ENCODE measurements around the gene TMEM120A. TPM values are rescaled to one million over a fixed set of nuclear protein-coding genes. Genes with fewer than 3 reads are reported as not detected.
A peak's percentile ranks its signal among the peaks of the same experiment; 100 is the strongest.

The TMEM120A gene
- total RNA-seq, 1 experiment from 2014 or later: 28.8 TPM

GRCh38 chr7:75967055-75967454 is 27.3 kb downstream of the TMEM120A start:
- in situ Hi-C loops (cut with HindIII; ENCODE audit: low pct_unique_long_range_greater_than_20kb, low sequenced_read_pairs): no loop called here
- DNase-seq (ENCODE audit: low read depth): no peak

GRCh38 chr7:75966190-75966961 is 28.0 kb downstream of the TMEM120A start:
- no peak for DNase-seq (ENCODE audit: low read depth)
- in situ Hi-C loops (cut with HindIII; ENCODE audit: low pct_unique_long_range_greater_than_20kb, low sequenced_read_pairs): no loop called here

- in situ Hi-C loops (cut with HindIII; ENCODE audit: low pct_unique_long_range_greater_than_20kb, low sequenced_read_pairs): no loop called here
- DNase-seq (ENCODE audit: low read depth): no peak
These were observed 28.8 kb downstream of the TMEM120A start for GRCh38 chr7:75965617-75966016.

DNA sequence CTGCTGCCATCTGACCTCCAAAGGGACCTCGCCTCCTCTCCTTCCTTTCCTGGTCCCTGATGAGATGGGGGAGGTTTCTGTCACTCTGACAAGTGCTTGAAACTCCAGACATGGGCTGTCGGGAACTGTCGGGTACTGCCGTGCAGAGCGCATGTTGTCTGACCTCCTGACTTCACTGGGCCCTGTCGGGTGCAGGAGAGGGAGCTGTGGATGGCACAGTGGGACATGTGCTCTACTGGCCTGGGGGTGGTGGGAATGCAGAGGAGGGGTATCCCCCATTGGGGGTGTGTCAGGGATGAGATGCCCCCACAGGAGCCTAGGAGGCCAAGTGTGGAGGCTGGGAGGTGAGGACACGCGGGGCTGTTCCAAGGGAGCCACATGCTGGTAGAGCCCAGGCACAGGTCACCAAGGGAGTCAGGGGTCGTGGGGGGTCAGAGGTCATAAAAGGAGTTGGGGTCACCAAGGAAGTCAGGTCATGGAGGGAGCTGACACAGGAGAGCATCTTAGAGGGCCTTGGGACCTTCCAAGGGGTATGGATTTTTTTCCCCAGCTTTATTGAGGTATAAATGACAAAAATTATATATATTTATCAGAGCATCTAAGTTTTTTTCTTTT is 30.9 kb downstream of the TMEM120A start:
- DNase-seq (ENCODE audit: low read depth): no peak
- in situ Hi-C loops (cut with HindIII; ENCODE audit: low pct_unique_long_range_greater_than_20kb, low sequenced_read_pairs): no loop called here

DNA sequence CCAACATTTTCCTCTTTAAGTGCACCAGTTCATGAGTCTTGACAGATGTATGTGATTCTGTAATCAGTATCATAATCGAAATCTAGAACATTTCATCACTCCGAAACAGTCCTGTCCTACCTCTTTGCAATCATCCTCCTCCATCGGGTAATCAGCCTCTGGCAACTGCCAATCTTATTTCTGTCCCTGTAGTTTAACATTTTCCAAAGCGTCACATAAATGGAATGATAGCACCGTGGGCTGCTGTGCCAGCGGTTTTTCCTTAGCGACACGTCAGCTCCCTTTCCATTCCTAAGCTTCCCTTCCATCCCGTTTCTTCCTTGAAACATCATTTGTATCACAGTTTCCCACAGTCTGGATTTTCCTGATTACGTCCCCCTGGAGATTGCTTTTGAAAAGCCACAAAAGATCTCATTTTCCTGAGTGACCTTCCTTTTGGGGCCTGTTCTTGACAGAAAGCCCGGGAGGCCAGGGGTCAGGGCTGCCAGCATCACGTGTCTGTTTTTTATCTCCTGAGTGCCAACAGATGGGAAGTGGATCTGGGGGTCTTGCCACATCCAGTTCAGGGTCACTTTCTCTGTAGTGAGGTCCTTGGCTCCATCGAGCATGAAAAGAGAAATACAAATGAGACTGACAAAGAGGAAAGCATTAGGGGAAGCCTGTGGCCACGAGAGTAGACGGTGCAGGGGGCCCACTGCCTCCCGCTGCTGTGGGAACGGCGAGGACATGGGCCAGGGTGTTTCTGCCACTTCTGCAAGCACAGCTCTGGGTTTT is 31.6 kb downstream of the TMEM120A start:
- DNase-seq (ENCODE audit: low read depth): no peak

DNA sequence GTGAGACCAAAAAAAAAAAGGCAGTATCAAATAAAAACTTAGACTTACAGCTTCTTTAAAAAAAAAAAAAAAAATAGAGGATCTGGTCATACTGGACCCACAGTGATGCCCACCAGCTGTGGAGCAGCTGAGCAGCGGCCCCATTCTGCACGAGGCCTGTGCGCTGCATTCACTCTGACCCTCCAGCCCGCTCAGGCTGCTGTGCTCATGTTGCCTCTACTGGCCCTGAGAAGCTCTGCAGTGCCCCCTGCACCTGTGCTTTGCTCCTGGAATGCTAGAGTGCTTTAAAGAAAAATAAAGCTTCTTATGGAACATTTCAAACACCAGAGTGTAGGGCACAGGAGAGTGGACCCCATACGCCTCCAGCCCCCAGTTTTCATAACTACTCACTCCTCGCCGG is 33.2 kb downstream of the TMEM120A start:
- in situ Hi-C loops (cut with HindIII; ENCODE audit: low pct_unique_long_range_greater_than_20kb, low sequenced_read_pairs): no loop called here

More for the DNA sequence above, 31.6 kb downstream of the TMEM120A start:
- in situ Hi-C loops (cut with HindIII; ENCODE audit: low pct_unique_long_range_greater_than_20kb, low sequenced_read_pairs): no loop called here

DNA sequence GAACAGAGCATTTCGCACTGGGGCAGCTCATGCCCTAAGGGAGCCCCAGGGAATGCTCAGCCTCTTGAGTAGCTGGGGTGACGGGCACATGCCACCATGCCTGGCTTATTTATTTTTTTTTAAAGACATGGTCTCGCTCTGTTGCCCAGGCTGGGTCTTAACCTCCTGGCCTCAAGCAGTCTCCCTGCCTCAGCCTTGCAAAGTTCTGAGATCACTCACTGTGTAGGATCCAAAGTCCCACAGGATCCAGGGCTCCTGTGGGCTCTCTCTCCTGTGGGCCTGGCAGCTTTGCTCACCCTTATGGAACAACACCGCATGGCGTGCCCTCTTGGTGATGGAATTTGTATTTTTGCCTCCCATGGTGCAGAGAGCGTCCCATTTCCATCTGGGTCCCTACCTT is 34.0 kb downstream of the TMEM120A start:
- DNase-seq (ENCODE audit: low read depth): peak; percentile 58
- in situ Hi-C loops (cut with HindIII; ENCODE audit: low pct_unique_long_range_greater_than_20kb, low sequenced_read_pairs): no loop called here

More for the DNA sequence above, 33.2 kb downstream of the TMEM120A start:
- DNase-seq (ENCODE audit: low read depth): peak; percentile 48

DNA sequence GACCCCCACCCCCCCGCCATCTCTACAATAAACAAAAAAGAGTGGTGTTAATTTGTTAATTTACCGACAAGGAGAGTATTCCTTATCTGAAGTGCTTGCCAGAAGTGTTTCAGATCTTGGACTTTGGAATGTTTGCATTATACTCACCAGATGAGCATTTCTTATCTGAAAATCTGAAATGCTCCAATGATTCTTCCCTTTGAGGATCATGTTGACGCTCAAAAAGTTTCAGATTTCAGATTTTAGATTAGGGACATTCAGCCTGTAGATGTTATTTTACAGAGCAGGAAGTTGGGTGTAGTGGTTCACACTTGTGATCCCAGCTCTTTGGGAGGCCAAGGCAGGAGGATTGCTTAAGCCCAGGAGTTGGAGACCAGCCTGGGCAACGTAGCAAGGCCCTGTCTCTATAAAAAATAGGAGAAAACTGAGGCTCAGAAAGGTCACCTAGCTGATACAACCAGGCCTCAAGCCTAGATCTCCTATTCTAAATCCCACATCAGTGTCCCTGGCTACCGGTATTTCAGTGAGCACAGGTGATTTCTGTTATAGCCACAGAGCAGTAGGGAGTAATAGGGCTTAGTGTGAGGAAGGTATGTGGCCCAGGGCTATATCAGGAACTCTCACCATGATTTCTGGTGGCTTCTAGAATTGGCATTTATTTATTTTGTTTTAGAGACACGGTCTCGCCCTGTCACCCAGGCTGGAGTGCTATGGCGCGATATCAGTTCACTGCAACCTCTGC is 35.4 kb downstream of the TMEM120A start:
- peak; percentile 87 for DNase-seq (ENCODE audit: low read depth)
- in situ Hi-C loops (cut with HindIII; ENCODE audit: low pct_unique_long_range_greater_than_20kb, low sequenced_read_pairs): loop anchor here (10.0 kb wide), 1 partner anchor 54 kb away; no protein-coding TSS in a partner anchor

DNA sequence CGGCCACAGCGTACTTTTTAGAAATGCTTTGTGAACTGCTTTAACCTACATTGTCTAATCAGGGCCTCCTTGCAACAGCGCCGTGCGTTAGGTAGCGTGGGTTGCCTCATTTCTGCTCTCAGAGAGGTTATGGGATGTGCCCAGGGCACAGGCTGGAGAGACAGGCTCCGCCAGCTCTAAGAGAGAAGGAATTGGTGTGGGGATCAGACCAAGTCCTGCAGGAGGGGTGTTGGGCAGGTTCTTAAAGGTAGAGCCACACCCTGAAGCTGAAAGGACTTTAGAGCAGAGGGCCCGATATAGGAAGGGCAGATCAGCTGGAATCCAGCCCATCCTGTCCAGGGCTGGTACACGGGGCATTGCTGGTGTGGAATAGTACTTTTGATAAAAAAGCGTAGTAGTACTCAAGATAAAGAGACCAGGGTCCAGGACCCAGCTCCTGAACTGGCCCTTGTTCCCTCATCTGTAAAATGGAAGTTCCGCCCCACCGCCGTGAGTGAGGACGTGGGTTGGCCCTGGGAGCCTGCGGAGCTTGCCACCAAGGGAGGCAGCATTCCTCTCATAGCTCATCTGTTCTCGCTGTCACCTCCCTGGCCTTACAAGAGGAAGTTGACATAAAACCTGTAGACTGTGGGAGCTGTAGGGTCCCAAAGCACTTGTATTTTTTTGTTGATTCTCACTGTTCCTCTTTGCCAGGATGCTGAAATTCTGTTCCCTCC is 37.2 kb downstream of the TMEM120A start:
- in situ Hi-C loops (cut with HindIII; ENCODE audit: low pct_unique_long_range_greater_than_20kb, low sequenced_read_pairs): loop anchor here (10.0 kb wide), 1 partner anchor 52 kb away; no protein-coding TSS in a partner anchor
- DNase-seq (ENCODE audit: low read depth): peak; percentile 85

- in situ Hi-C loops (cut with HindIII; ENCODE audit: low pct_unique_long_range_greater_than_20kb, low sequenced_read_pairs): loop anchor here (10.0 kb wide), 1 partner anchor 51 kb away; no protein-coding TSS in a partner anchor
- no peak for DNase-seq (ENCODE audit: low read depth)
These were observed 39.0 kb downstream of the TMEM120A start for GRCh38 chr7:75955331-75955955.

DNA sequence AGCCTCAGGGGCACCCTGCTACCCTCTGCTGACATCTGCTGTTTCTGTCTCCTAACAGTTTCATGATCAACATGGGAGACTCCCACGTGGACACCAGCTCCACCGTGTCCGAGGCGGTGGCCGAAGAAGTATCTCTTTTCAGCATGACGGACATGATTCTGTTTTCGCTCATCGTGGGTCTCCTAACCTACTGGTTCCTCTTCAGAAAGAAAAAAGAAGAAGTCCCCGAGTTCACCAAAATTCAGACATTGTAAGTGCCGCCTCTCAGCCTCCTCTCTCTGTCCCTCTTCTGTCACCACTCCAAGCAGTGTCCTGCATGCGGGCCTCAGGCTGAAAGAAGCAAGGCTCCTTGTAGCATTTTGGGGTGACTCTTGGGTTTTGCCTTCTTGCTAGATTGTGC is 40.5 kb downstream of the TMEM120A start:
- in situ Hi-C loops (cut with HindIII; ENCODE audit: low pct_unique_long_range_greater_than_20kb, low sequenced_read_pairs): loop anchor here (10.0 kb wide), 1 partner anchor 49 kb away; no protein-coding TSS in a partner anchor

GRCh38 chr7:75953431-75953830 is 41.0 kb downstream of the TMEM120A start:
- in situ Hi-C loops (cut with HindIII; ENCODE audit: low pct_unique_long_range_greater_than_20kb, low sequenced_read_pairs): loop anchor here (10.0 kb wide), 1 partner anchor 49 kb away; no protein-coding TSS in a partner anchor
- no peak for DNase-seq (ENCODE audit: low read depth)

More for the DNA sequence above, 40.5 kb downstream of the TMEM120A start:
- DNase-seq (ENCODE audit: low read depth): no peak

DNA sequence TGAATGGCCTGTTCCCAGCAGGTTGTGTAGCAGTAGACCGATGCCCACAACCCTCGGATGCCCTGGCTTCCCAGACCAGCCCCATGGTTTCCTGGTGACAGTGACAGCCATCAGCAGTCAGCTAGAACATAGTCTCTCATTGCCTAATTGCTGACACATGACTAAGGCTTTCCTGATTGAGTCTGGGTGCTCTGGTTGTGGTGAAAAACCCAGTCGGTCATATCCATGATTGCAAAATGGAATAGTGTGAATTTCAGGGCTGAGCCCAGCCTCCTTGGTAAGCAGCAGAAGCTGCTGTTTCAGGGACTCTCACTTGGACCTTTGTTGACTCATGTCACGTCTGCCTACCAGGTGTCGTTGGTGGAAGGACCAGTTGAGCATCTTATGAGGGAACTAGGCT is 42.9 kb downstream of the TMEM120A start:
- DNase-seq (ENCODE audit: low read depth): peak; percentile 77

GRCh38 chr7:75950111-75950681 is 44.2 kb downstream of the TMEM120A start:
- DNase-seq (ENCODE audit: low read depth): no peak
- in situ Hi-C loops (cut with HindIII; ENCODE audit: low pct_unique_long_range_greater_than_20kb, low sequenced_read_pairs): loop anchor here (10.0 kb wide), 1 partner anchor 45 kb away; no protein-coding TSS in a partner anchor

More for the DNA sequence above, 42.9 kb downstream of the TMEM120A start:
- in situ Hi-C loops (cut with HindIII; ENCODE audit: low pct_unique_long_range_greater_than_20kb, low sequenced_read_pairs): loop anchor here (10.0 kb wide), 1 partner anchor 47 kb away; no protein-coding TSS in a partner anchor

DNA sequence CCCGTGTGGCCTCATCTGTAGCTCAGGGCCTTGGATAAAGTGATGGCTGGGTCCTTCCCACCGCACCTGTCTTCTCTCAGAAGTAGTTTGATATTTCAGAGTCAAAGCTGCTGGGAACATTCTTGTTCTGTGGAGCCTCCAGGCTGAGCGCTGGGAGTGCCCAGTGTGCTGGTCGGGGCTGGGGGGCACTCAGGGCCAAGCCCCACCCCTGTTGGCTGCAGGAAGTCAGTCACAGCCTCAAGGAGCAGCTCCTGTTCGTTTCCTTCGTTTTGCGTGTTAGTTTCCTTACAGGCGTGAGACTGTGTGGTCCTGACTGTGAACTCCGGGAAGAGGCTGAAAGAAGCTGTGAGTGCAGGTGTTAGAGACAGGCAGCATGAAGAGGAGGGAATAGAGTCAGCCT is 46.2 kb downstream of the TMEM120A start:
- in situ Hi-C loops (cut with HindIII; ENCODE audit: low pct_unique_long_range_greater_than_20kb, low sequenced_read_pairs): no loop called here
- no peak for DNase-seq (ENCODE audit: low read depth)

DNA sequence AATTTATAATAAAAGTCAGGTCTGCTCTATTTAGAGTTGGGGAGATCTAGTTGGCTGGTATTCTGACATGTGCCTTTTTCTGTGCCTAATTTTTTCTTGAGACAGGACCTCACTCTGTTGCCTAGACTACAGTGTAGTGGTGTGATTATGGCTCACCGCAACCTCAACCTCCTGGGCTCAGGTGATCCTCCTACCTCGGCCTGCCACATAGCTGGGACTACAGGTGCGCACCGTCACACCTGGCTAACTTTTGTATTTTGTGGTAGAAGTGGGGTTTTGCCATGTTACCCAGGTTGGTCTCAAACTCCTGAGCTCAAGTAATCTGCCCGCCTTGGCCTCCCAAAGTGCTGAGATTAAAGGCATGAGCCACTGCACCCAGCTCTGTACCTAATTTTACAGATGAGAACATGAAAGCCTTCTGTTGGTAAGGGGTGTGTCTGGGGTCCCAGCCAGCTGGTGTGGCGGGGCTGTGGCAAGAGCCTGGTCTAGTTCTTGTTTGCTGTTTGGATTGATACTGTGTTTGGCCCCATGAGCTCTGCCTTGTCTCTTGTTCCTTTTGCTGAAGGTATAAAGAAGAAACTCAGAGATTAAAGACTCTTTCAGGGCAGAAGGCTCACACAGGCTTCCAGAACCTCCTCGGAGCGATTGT is 48.1 kb downstream of the TMEM120A start:
- in situ Hi-C loops (cut with HindIII; ENCODE audit: low pct_unique_long_range_greater_than_20kb, low sequenced_read_pairs): no loop called here

More for the DNA sequence above, 48.1 kb downstream of the TMEM120A start:
- DNase-seq (ENCODE audit: low read depth): no peak
